ENCODE measurements around the gene TEFM.
"Not testable (repeated sequence)": the region's sequence is repeated elsewhere in the genome, so short reads cannot be mapped to it uniquely, and the experiment has no call there.

TEFM gene

DNA sequence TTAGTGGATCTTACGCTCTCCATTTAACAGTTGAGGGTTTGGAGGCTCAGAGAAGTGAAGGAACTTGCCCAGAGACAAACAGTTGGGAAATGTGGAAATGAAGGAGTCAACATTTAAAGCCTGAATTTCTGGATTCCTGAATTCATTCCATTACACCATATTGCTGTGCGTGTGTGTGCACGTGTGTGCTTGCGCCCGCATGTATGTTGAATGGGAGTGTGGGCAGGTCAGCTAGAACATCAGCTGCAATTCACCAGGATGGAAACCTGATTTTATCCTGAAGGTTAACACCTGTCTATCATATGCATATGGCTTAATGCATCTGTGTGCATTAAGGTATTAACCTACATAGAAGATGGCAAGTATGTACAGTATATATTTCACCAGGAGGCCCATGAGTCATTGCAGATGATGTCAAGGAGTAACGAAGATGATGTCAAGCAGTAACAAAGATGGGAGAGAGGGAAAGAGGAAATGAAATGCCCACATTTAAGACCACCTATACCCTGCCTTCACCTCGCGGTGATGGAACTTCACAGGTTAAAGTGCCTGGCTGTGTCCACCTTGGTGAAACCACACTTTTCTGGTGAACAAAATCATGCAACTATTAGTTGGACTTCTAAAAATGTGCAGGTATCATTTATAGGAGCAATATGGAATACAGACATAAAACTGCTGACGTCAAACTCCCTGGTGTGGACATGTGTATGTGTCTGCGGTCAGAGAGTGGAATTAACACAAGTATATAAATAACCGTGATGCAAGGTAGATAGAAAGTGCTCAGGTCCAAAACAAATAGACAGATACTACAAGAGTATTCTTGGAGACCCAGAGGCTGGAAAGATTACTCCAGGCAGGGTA lies 14.9 kb upstream of the TEFM start:
- no peak for DNase-seq

DNA sequence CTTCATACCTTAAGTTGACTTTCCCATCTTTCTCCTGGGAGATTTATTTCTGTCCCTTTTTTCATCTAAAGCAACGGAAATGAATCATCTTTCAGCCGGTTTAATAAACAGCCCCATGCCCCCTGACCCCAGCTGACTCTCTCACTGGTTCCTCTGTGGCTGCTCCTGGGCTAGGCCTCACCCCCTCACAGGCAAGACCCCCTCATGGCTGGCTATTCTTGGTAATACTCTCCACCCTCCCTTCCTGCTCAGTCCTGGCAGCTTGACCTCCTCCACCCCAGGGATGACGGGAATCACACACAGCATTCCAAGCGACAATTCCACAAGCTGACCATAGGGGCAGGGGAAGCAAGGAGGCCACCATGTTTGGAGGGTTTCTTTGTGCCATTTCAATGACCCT lies 14.2 kb upstream of the TEFM start:
- no peak for DNase-seq

DNA sequence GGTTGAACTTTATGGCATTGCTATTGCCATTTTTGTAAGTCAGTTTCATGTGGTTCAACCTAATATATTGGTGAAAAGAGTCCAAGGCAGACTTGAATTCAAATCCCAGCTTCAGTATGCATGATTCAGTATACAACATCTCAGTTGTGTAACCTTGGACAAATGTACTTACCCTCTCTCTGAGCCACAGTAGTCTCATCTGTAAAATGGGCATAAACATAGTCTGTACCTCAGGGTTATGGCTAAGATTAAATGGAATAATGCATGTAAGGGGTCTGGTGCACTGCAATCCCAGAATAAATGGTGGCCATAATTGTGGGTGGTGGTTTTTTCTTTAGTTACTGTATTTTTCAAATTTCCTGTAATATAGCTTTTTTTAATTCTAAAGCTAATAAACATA lies 11.0 kb upstream of the TEFM start:
- no peak for DNase-seq

- no peak for DNase-seq
These were observed 10.0 kb upstream of the TEFM start for GRCh38 chr17:30915833-30916611.

GRCh38 chr17:30913955-30914354 lies 7.9 kb upstream of the TEFM start:
- no peak for DNase-seq

DNA sequence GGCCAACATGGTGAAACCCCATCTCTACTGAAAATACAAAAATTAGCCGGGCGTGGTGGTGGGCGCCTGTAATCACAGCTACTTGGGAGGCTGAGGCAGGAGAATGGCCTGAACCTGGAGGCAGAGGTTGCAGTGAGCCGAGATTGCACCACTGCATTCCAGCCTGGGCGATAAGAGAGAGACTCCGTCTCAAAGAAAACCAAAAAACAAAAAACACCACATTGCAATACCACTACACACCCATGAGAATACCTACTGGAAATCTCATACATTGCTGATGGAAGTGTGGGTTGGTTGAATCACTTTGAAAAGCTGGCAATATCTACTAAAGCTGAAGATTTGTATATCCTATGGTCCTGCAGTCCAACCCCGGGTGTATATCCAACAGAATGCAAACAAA lies 4.1 kb upstream of the TEFM start:
- DNase-seq = not testable (repeated sequence)

DNA sequence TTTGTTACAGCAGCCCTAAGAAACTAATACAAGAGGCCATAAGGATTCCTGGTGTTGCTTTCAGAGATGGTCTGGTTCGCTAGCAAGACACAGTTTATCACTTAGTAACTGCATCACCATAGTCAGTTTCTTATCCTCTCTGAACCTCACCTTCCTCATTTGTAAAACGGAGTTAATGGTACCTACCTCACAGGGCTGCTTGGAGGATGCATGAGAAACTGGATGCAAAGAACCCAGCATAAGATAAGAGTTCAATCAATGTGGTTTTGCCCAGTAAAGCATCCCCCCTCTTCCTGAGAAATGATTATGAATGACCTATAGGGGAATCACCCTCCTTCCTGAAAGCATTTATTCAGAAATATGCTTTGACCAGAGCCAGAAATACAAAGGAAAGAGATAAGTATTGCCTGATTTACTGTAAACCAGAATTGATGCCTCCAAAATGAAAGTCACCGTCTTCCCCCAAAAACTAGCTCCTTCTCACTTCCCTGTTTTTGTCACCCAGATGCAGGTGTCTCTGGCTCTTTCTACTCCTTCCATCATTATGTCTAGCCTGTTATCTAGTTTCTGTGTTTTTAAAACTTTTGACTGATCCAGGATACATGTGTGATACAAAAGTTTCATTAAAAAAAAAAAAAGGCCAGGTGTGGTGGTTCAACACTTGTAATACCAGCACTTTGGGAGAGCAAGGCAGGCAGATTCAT lies 2.8 kb upstream of the TEFM start:
- no peak for DNase-seq

- DNase-seq = no peak
These were observed 317 bp downstream of the TEFM start for GRCh38 chr17:30905742-30906100.

- DNase-seq = no peak
These were observed 8.7 kb downstream of the TEFM start for GRCh38 chr17:30897311-30897710.

- no peak for DNase-seq
These were observed 11.8 kb downstream of the TEFM start for GRCh38 chr17:30894236-30894635.

GRCh38 chr17:30886187-30886586 lies 19.9 kb downstream of the TEFM start:
- no peak for DNase-seq

DNA sequence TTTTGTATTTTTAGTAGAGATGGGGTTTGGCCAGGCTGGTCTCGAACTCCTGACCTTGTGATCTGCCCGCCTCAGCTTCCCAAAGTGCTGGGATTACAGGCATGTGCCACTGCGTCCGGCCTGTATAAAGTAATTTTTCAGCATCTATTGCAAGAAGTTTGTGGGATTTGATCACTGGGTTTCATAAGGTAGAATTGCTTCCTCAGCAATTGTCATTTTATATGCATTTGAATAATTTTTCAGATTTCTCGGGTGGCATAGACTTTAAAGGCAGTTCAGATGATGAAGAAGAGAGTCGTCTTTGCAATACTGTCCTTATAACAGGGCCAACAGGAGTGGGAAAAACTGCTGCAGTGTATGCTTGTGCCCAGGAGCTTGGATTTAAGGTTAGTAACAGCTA lies 37.0 kb downstream of the TEFM start:
- DNase-seq = no peak

- no peak for DNase-seq
These were observed 41.4 kb downstream of the TEFM start for GRCh38 chr17:30864636-30865035.

- no peak for DNase-seq
These were observed 47.3 kb downstream of the TEFM start for GRCh38 chr17:30858556-30859250.

- DNase-seq = no peak
These were observed 51.9 kb downstream of the TEFM start for GRCh38 chr17:30854146-30854545.

All from 8988T (cell line).